GM18505 (cell line): ENCODE measurements around the gene NXN.
"Not testable (repeated sequence)": the region's sequence is repeated elsewhere in the genome, so short reads cannot be mapped to it uniquely, and the experiment has no call there.

ENCODE experiments used
- ATAC-seq: cut with Tn5 transposase; IDR thresholded peaks from one replicate; pipeline ENCODE4 v1.9.1; 2021; ENCODE audit not compliant: unreplicated experiment
- POLR2A ChIP-seq: IDR thresholded peaks from 4 replicates; pipeline ENCODE4 v1.6.1; 2011; ENCODE audit warnings: borderline replicate concordance; ENCODE audit not compliant: insufficient read depth, insufficient read length; ENCODE audit errors: extremely low read depth

Gene NXN

DNA sequence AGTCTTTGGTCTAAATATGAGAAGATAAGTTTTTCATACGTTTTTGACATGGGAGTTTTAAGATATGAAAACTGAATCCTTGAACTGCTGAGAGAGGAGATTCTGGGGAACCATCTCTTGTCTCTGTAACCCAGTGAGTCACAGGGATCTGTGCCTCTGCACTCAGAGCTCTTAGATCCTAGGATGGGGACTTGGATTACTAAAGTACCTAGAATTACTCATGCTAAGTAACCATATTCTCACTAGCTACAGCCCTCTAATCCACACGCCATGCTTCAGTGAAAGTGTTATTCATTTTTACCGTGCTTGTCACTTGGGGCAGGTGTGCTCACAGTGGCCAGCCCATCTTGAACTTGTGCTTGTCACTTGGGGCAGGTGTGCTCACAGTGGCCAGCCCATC, 195.4 kb downstream of the NXN start:
- TF ChIP-seq POLR2A, result no peak
- ATAC-seq, result no peak

DNA sequence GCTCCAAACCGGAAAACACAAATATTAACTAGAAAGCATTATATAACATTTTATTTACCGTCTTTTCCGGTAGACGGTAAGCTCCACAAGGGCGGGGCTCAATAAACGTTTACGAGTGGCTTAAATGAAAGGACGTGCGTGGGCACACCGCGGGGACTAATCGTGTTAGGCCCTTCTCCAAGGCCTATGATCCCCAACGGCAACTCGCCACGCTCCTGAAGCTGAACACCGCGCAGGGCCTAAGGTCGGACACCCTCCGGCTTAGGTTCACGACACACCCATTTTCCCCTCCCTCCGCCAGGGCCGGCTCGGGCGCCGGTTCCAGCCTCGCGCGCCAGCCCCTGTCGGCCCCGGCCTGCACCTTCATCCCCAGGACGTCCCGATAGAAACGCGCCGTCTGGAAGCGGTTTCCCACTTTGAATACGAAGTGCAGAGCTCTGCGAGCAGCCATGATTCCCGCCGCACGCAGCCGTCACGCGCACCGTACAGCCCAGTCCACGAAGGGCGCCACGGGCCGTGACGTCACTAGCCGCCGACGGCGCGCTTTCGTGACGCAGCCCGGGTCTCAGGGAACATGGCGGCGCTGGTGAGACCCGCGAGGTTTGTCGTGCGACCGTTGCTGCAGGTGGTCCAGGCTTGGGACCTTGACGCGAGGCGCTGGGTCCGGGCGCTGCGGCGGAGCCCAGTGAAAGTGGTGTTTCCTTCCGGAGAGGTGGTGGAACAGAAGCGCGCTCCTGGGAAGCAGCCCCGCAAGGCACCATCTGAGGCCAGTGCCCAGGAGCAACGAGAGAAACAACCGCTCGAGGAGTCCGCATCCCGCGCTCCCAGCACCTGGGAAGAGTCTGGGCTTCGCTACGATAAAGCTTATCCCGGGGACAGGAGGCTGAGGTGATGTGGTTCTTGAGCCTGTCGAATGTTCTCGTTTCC, 197.5 kb downstream of the NXN start, which contains the start of the genes GLOD4 and MRM3:
GLOD4 (minus strand) TSS at position 476 of the 927 bp plus-strand sequence; CDS start at position 451, 25 bp downstream.
MRM3 (plus strand) TSS at position 549 of the 927 bp plus-strand sequence; CDS start at position 575, 26 bp downstream.
- TF ChIP-seq POLR2A, result peak; percentile 88

DNA sequence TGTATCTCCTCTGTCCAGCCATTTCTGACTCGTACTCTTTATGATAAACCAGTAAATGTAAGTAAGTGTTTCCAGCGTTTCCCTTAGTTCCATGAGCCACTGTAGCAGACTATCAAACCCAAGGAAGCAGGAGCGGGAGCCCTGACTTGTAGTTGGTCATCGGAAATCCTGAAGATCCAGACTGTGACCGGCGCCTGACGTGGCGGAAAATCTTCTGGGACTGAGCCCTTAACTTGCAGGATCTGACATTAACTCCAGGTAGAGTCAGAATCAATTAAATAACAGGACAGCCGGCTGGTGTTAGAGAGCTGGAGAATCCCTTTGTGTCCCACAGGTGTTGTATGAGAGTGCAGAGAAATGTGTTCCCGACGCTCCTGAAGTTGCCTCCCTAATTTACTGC, 201.5 kb downstream of the NXN start:
- no peak for ATAC-seq
- TF ChIP-seq POLR2A, result no peak

More for the DNA sequence above, 197.5 kb downstream of the NXN start, which contains the start of the genes GLOD4 and MRM3:
- ATAC-seq, result peak; percentile 86

- no peak for ATAC-seq
- no peak for TF ChIP-seq POLR2A
Measured at GRCh38 chr17:774313-774584, 205.3 kb downstream of the NXN start.

- TF ChIP-seq POLR2A, result no peak
- ATAC-seq, result no peak
Measured at GRCh38 chr17:773467-774312, 205.9 kb downstream of the NXN start.

DNA sequence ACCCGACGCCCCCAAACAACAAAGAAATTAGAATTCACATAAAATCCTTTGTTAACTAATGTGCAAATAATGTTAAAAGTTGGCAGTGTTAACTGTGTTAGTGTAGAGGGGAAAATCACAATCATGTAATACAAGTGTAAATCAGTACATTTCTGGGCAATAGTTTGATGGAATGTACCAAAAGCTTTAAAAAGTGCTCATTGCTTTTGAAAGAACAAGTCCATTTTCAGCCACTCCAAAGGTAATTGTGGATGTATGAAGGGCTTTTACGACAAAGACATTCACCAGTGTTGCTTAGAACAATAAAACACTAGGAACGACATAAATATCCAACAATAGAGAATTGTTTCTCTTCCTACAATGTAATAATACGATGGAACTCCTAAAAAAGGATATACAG, 206.6 kb downstream of the NXN start:
- ATAC-seq, result no peak
- TF ChIP-seq POLR2A, result no peak

- TF ChIP-seq POLR2A, result no peak
- no peak for ATAC-seq
Measured at GRCh38 chr17:767076-767475, 212.5 kb downstream of the NXN start.

- TF ChIP-seq POLR2A, result no peak
- ATAC-seq, result no peak
Measured at GRCh38 chr17:760371-760770, 219.2 kb downstream of the NXN start.

GRCh38 chr17:759964-760363, 219.6 kb downstream of the NXN start:
- ATAC-seq, result no peak
- TF ChIP-seq POLR2A, result no peak

DNA sequence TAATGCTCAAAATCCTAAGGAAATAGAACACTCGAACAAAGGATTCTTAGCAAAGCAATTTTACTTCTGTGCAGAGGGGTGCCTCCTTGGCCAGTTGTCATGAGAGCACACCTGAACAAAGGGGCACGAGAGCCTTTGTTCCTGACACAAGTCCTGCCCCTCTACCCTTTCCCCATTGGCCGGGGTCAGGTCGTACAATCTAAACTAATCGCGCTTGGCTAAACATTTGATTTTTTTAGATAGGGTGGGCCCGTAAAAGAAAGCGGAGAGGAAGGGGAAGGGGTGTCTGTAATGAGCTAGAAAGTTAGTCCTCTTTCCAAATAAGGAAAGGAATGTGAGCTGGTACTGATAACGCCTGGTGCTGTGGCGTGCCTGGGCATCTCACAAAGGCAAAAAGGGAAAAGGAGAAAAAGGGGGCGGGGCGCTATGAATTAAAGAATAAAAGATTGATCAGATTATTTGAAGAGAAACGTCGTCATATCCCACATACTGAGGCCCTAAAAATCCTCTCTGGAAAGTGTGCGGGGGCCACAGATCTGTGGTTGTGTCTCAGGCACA, 223.5 kb downstream of the NXN start:
- ATAC-seq, result not testable (repeated sequence)

- not testable (repeated sequence) for ATAC-seq
Measured at GRCh38 chr17:755319-755961, 224.1 kb downstream of the NXN start.

DNA sequence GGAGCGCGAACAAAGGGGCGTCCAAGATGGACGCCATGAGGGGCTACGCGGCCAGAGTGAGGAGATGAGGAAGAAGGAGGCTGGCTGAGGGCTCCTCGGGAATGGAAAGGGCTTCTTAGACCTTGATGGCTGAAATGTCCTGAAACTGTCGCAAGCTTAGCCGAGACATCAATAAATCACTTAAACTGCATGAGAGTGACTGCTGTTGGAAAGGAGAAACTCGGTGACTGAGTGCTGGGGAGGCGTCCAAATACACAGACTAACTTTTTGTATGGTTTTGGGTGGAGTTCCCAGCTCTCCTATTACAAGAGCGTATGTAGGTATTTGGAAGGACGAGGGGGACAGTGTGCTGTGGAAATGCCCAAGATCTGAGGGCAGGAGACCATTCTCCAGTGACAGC, 226.2 kb downstream of the NXN start:
- TF ChIP-seq POLR2A, result no peak
- no peak for ATAC-seq

DNA sequence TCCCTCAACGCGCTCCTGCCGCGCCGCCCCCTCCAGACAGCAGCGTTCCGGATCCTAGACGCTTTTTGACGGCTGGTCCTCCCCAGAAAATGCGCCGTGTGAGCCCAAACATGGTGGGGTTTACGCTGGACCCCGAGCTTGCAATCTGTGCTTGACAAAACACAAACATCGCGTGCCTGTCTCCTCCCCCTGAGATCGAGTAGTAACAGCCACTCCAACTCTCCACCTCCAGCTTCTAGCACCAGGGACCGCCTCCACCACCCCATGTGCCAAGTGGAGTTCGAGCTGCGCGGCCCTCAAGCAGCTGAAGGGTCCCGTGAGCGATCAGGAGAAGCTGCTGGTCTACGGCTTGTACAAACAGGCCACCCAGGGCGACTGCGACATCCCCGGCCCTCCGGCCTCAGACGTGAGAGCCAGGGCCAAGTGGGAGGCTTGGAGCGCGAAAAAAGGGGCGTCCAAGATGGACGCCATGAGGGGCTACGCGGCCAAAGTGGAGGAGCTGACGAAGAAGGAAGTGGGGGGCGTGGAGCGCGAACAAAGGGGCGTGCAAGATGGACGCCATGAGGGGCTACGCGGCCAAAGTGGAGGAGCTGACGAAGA, 226.9 kb downstream of the NXN start:
- ATAC-seq, result peak; percentile 8
- no peak for TF ChIP-seq POLR2A

DNA sequence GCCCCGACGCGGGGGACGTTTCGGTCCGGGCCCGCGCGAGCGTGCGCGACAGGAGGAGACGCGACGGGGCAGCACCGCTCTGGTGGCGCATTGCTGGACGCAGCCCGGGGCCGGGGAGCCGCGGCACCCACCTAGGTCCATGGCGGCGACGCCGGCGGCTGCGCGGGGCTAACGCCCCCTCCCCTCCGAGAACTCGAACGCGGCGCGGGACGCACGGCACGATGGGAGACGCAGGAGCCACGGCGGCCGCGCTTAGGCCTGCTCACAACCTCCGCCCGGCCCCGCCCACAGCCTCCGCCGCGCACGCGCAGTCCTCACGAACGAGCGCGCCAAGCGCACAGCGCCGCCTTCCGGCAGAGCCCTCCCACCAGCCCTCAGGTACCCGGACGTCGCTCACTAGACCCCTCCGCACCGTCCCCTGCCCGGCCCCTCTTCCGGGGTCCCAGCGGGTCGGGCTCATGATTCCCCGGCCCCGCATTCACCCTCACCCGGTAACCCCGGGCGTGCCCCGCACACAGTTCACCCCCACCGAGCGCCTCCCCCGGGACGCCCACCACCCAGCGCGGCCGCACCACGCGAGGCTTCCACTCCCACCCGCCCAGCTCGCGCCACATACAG, 227.5 kb downstream of the NXN start, which contains the start of gene GEMIN4:
GEMIN4 (minus strand) TSS at position 263 of the 618 bp plus-strand sequence; CDS start at position 141, 122 bp downstream.
- TF ChIP-seq POLR2A, result peak; percentile 76

More for the DNA sequence above, 227.5 kb downstream of the NXN start, which contains the start of gene GEMIN4:
- ATAC-seq, result peak; percentile 76
